ENCODE measurements around the gene CCDC30. TPM values are rescaled to one million over a fixed set of nuclear protein-coding genes. Genes with fewer than 3 reads are reported as not detected.

The CCDC30 gene
- 10 to 100 TPM in 4 of 8 experiments, 1 to 10 TPM in 4; 1.7 to 33.4 (median 10.9) TPM for total RNA-seq

DNA sequence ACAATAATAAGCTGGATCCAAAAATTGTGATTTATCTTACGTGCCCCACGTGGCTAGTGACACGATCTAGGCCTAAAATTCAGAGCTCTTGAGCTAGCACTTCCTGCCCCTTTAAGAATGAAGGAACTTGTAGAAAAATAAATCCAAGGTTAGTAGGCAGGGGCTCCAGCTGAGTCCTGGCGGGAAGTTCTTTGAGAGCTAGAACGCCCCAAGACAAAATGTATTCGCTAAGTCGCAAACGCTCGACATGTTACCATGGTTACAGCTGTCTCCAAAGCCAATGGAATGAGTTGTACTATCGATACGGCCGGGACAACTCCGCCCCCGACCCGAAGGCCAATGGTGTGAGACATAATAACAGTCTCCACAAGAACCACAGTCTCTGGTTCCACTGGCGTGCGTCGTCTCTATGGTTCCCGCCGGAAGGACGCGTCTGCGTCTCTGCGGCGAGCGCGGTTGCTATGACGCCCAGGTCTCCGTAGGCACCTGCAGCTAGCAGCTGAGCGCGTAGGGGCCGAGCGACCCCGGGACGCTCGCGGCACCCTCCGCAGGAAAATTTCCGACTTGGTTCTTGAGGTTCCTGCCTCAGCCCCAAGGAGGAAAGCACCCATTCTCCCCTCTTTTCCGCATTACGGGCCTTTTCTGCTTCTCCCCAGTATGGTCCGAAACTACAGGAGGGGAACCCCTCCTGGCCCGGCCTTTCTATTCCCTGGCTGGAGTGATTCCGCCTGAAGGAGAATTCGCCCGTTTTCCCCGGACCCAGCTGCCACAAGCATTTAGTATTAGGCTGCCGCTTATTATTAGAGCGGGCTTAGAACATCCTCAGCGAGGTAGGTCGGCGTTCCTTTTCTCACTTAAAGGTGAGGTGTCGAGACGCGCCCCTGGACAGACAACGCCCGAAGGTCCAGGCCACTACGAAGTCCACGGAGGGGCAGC, at the start of gene CCDC30:
TSS of gene CCDC30 (plus strand) at position 459 of the 936 bp plus-strand sequence. CDS start 17,266 bp downstream, outside the sequence.
- Histone ChIP-seq H3K4me1 (replicated peaks in 1 of 2) (peaks cover 12 to 16% of the 10 kb centered on the region in 2 donors), H3K27ac (peak within 1 kb of the TSS; percentile 0 to 50), H3K4me3 (peak within 1 kb of the TSS; percentile 53 to 72 (median 63))
- peak; percentile 98 to 100 (median 99) for ATAC-seq (replicated peaks in 6 of 8)
- WGBS, 10 experiments = 0 to 20% (median 3%) methylated on average over 2 to 48 of the region's 59 CpGs; no CpG with 5 or more reads in 1 of the 10 experiments
- in situ Hi-C loops (cut with MboI; ENCODE audit: low pct_unique_long_range_greater_than_20kb in 2 of 9, low sequenced_read_pairs in 9 of 9, unreplicated experiment in 9 of 9) = no loop called here

DNA sequence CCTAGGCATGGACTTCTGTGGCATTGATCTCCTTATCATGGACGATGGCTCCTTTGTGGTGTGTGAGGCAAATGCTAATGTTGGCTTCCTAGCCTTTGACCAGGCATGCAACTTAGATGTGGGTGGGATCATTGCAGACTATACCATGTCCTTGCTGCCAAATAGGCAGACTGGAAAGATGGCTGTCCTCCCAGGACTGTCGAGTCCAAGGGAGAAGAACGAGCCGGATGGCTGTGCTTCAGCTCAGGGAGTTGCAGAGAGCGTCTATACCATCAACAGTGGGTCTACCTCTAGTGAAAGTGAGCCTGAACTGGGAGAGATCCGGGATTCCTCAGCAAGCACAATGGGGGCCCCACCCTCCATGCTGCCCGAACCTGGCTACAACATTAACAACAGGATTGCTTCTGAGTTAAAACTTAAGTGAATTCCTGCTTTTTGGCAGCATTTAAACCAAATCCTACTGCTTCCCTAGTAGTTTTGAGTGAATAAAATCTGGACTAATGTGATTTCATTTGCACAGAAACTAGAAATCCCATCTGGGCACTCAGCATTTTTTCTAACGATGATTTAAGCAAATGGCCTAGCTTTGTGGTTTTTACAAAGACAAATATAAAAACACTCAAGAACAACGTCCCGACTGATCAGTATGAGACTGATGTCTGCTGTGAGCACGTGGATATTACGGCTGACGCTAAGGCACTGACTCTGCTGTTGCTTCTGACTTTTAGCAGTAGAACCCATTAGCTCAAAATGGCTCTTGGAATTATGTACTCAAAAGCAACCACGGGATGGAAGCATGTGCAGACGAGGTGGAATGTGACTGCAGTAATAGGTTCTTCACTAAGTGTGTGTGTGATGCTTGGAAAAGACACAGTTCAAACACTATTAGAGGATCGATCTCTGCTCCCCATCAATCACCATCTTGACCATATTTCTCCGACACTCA, 48.3 kb upstream of the CCDC30 start:
- Histone ChIP-seq H3K4me1 (replicated peaks in 1 of 2) (peaks cover 0 to 28% of the 10 kb centered on the region in 2 donors), H3K27ac (peak overlapping the region in 1 of 2 donors; percentile 57), H3K4me3 (no peak overlapping the region)
- ATAC-seq (replicated peaks in 6 of 8) = peak in 5 of 8 experiments; percentile 49 to 70 (median 53)
- in situ Hi-C loops (cut with MboI; ENCODE audit: low pct_unique_long_range_greater_than_20kb in 2 of 9, low sequenced_read_pairs in 9 of 9, unreplicated experiment in 9 of 9) = no loop called here
- WGBS, 10 experiments = 23 to 87% (median 84%) methylated on average over 2 to 17 of the region's 17 CpGs; no CpG with 5 or more reads in 1 of the 10 experiments

DNA sequence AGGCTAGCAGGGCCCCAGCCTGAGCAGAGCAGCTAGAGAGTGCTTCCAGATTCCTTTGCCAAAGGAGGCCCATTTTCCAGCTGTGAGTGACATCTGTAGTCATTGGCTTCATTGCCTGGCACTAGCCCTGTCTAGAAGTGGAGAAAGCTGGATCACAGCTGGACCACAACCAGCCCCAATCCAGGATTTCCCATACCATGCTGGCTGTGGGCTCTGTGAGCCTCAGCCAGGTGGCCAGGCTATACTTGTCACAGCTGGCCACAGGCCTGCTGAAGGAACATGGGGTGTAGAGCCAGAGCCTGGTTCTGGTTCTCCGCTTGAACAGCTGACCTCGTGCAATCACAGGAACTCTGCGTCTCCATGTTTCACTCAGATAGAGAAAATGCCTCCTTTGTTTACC, 45.9 kb upstream of the CCDC30 start:
- no peak for ATAC-seq (replicated peaks in 6 of 8)
- peaks cover 16 to 51% of the 10 kb centered on the region in 2 donors for H3K4me1 ChIP-seq (replicated peaks in 1 of 2)

DNA sequence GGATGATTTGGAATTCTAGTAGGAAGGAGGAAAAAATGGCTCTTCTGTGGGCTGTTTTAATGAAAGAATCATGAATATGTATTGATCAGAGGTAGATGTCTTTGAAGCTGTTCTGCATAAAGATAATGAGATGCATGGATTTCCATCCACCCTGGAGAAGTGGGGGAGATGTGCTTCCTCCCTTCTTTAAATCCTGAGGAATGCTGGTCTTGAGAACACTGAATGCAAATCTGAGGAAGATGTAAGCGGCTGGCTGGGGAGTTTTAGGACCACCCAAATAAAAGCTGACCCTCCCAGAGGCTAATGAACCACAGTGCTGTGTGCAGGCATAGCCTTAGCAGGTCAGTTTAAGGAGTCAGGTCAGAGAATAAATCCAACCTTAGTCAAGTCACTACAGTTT, 44.6 kb upstream of the CCDC30 start:
- Histone ChIP-seq H3K4me3 (no peak overlapping the region), H3K4me1 (replicated peaks in 1 of 2) (peaks cover 27 to 64% of the 10 kb centered on the region in 2 donors), H3K27ac (no peak overlapping the region)
- WGBS, 10 experiments = 0 to 100% (median 67%) methylated on average over 1 of the region's 1 CpG; no CpG with 5 or more reads in 3 of the 10 experiments
- peak in 1 of 8 experiments; percentile 32 for ATAC-seq (replicated peaks in 6 of 8)
- in situ Hi-C loops (cut with MboI; ENCODE audit: low pct_unique_long_range_greater_than_20kb in 2 of 9, low sequenced_read_pairs in 9 of 9, unreplicated experiment in 9 of 9) = no loop called here

More for the DNA sequence above, 45.9 kb upstream of the CCDC30 start:
- Histone ChIP-seq H3K27ac (no peak overlapping the region), H3K4me3 (no peak overlapping the region)
- in situ Hi-C loops (cut with MboI; ENCODE audit: low pct_unique_long_range_greater_than_20kb in 2 of 9, low sequenced_read_pairs in 9 of 9, unreplicated experiment in 9 of 9) = no loop called here
- WGBS, 10 experiments = 64 to 84% methylated on average over 3 of the region's 3 CpGs; no CpG with 5 or more reads in 8 of the 10 experiments

DNA sequence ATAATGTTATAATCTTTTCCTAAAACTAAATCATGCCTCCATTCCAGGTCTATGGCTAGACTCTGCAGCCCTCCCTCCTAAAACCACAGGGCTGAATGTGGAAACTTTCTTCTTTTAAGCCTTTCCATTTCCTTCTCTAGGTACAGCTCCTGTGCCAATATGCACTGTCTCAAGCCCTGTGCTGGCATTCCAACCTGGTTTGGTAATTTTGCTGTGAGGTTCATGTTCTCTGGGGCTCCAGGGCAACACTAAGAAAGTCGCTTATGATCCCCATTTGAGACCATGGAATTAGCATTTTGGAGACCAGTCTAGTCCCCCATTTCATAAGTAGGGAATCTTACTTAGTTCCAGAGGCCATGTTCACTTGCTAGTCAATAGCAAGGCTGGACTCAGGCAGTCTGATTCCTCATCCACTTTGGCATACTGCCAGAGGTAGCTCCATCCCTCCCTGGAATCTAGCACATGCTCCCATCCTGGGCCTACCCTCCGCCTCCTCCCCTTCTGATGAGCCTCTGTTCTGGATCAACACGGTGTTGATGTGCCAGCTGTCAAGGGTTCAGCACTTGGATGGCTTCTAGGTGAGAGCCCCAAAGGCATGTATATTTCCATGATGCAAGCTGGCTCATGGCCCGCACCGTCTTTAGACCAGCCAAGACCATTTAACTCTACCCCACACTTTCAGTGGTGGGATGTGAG, 43.8 kb upstream of the CCDC30 start:
- ATAC-seq (replicated peaks in 6 of 8) = no peak
- Histone ChIP-seq H3K4me3 (no peak overlapping the region), H3K4me1 (replicated peaks in 1 of 2) (peaks cover 27 to 70% of the 10 kb centered on the region in 2 donors), H3K27ac (no peak overlapping the region)
- WGBS, 10 experiments = 31 to 100% (median 93%) methylated on average over 1 to 5 of the region's 5 CpGs; no CpG with 5 or more reads in 4 of the 10 experiments
- in situ Hi-C loops (cut with MboI; ENCODE audit: low pct_unique_long_range_greater_than_20kb in 2 of 9, low sequenced_read_pairs in 9 of 9, unreplicated experiment in 9 of 9) = no loop called here

DNA sequence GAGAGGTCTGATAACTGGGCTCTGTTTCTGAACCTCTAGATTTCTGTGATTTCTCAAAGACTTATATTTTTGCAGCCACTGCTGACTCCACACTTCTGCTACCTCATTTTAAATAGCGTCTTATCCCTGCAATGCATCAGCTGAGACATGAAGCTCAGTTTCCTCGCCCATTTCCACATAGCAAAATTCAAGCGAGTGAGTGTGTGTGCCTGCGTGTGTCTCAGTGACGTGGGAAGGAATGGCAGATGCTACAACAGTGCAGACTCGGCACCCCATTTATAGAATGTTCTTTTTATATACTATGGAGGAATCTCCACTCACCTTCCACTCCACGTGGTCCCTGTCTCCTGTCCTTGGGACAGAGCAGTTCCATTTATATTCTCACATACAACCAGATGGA, 43.0 kb upstream of the CCDC30 start:
- in situ Hi-C loops (cut with MboI; ENCODE audit: low pct_unique_long_range_greater_than_20kb in 2 of 9, low sequenced_read_pairs in 9 of 9, unreplicated experiment in 9 of 9) = no loop called here
- Histone ChIP-seq H3K4me3 (no peak overlapping the region), H3K27ac (peak overlapping the region in 1 of 2 donors; percentile 75), H3K4me1 (replicated peaks in 1 of 2) (peaks cover 27 to 66% of the 10 kb centered on the region in 2 donors)
- WGBS, 10 experiments = 21 to 90% (median 82%) methylated on average over 1 to 6 of the region's 7 CpGs; no CpG with 5 or more reads in 2 of the 10 experiments
- no peak for ATAC-seq (replicated peaks in 6 of 8)

DNA sequence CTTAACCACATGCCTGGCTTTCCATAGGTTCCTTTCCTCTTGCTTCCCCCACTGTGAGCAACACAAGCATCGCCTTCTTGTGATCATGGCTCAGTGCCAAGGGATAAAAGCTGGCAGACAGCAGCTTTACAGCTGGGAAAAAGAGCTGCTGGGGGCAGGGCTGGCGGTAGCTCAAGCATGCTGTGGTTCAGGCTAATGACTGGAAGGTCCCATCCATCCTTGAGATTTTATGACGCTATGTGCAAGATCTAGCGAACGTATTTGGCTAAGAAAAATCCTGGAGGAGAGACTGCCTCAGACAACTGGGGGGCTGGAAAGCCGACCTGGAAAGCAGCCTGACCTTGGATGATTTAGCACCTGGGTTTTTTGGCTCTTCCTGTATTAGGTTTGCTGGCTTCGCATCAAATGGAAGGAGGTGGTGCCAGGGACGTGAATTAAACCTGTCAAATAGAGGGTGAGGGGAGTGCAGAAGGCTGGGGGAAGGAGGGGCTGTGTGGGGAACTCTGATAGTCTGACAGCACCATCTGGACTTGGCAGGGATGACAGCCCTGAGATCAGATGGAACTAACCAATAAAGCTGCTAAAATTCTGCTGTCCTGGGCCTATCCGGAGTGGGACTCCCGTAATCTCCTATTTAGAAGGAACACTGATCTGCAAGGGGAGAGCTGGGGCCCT, 42.0 kb upstream of the CCDC30 start:
- in situ Hi-C loops (cut with MboI; ENCODE audit: low pct_unique_long_range_greater_than_20kb in 2 of 9, low sequenced_read_pairs in 9 of 9, unreplicated experiment in 9 of 9) = no loop called here
- ATAC-seq (replicated peaks in 6 of 8) = peak; percentile 41 to 89 (median 78)
- H3K4me3 ChIP-seq = no peak overlapping the region
- WGBS, 10 experiments = 0 to 48% (median 21%) methylated on average over 1 to 8 of the region's 10 CpGs; no CpG with 5 or more reads in 2 of the 10 experiments
- peak overlapping the region; percentile 58 to 75 for H3K27ac ChIP-seq
- H3K4me1 ChIP-seq (replicated peaks in 1 of 2) = peaks cover 27 to 60% of the 10 kb centered on the region in 2 donors

DNA sequence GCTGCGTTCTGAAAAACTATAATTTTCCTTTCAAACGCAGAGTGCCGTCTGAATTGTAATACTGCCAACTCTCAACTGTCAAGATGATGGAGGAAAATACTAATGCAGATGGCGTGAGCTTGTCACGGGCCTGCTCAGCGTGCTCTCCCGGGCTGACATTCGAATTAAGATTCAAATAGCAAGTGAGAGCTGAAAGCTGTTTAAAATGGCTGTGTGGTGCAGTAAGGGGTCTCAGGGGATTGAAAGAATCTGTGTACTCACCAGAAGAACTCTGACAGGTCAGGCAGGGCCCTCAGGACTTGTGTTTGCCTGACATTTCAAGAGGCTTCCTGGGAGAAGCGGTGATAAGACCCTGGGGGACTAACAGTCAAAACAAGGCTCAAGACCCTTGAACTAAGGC, 40.3 kb upstream of the CCDC30 start:
- WGBS, 10 experiments = 20 to 62% (median 39%) methylated on average over 2 to 9 of the region's 9 CpGs
- in situ Hi-C loops (cut with MboI; ENCODE audit: low pct_unique_long_range_greater_than_20kb in 2 of 9, low sequenced_read_pairs in 9 of 9, unreplicated experiment in 9 of 9) = no loop called here
- peak overlapping the region; percentile 13 to 22 for H3K27ac ChIP-seq
- peaks cover 27 to 55% of the 10 kb centered on the region in 2 donors for H3K4me1 ChIP-seq (replicated peaks in 1 of 2)
- no peak overlapping the region for H3K4me3 ChIP-seq
- peak in 5 of 8 experiments; percentile 4 to 79 (median 62) for ATAC-seq (replicated peaks in 6 of 8)

DNA sequence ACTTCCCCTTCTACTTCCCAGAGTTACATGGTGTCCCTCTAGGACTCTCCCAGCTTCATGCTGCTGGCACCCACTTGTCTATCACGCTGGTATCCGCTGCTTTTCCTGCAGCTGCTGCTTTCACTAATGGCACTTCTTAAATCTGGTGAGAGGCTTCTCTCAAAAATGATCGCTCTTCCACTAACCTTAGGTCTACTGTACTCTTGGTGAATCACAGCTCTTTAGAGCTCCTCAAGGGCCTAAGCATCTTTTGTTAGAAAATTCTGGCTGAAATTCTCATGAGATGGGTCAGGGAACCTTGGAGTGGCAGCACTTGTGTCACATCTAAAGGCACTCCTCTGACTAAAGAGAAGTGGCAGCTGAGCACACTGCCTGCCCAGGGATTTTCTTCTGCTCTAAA, 39.4 kb upstream of the CCDC30 start:
- no peak overlapping the region for H3K4me3 ChIP-seq
- H3K4me1 ChIP-seq (replicated peaks in 1 of 2) = peaks cover 27 to 54% of the 10 kb centered on the region in 2 donors
- 33 to 100% (median 83%) methylated on average over 1 to 3 of the region's 3 CpGs; no CpG with 5 or more reads in 2 of the 10 experiments for WGBS, 10 experiments
- ATAC-seq (replicated peaks in 6 of 8) = no peak
- in situ Hi-C loops (cut with MboI; ENCODE audit: low pct_unique_long_range_greater_than_20kb in 2 of 9, low sequenced_read_pairs in 9 of 9, unreplicated experiment in 9 of 9) = no loop called here
- H3K27ac ChIP-seq = peak overlapping the region in 1 of 2 donors; percentile 28

DNA sequence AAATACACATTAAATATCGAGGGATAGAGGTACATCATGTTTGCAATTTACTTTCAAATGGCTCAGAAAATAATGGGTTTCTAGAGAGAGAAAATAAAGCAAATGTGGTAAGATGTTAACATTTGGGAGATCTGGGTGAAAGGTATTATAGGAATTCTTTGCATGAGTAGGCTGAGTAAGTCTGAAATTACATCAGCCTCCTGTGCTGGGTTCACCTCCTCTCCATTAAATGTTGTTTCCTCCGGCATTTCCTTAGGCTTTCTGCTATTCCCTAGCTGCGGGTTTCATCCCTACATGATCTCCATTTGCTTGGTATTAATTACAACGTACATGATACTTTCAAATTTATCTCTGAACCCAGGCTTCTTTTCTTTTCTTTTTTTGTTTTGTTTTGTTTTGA, 38.9 kb upstream of the CCDC30 start:
- peaks cover 27 to 53% of the 10 kb centered on the region in 2 donors for H3K4me1 ChIP-seq (replicated peaks in 1 of 2)
- in situ Hi-C loops (cut with MboI; ENCODE audit: low pct_unique_long_range_greater_than_20kb in 2 of 9, low sequenced_read_pairs in 9 of 9, unreplicated experiment in 9 of 9) = no loop called here
- 17 to 95% (median 82%) methylated on average over 1 to 4 of the region's 4 CpGs; no CpG with 5 or more reads in 1 of the 10 experiments for WGBS, 10 experiments
- no peak overlapping the region for H3K4me3 ChIP-seq
- H3K27ac ChIP-seq = no peak overlapping the region
- ATAC-seq (replicated peaks in 6 of 8) = no peak

DNA sequence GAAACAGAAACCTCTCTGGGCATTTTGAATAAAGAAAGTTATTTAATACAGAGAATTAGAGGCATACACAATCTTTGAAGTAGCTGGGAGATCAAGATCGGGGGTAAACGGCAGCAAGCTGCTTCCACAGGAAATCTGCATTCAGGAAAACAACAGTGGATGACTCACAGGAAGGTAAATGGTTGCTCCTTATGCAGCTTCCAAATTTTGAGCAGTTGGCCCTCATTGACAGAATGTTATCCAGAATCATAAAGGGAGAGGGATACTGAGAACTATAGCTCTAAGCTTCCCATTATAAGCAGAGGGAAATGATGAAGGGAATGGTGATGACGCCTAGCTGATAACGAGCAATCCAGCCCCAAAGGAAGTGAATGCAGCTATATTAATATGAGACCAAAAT, 35.8 kb upstream of the CCDC30 start:
- no peak for ATAC-seq (replicated peaks in 6 of 8)

More for the DNA sequence above, 35.8 kb upstream of the CCDC30 start:
- 0 to 100% (median 81%) methylated on average over 1 to 4 of the region's 4 CpGs; no CpG with 5 or more reads in 2 of the 10 experiments for WGBS, 10 experiments
- in situ Hi-C loops (cut with MboI; ENCODE audit: low pct_unique_long_range_greater_than_20kb in 2 of 9, low sequenced_read_pairs in 9 of 9, unreplicated experiment in 9 of 9) = loop anchor here in 1 of 9 experiments (25.0 kb wide), 1 partner anchor 90 kb away; the partner anchor contains the start of gene FOXJ3
- no peak overlapping the region for H3K4me3 ChIP-seq
- H3K4me1 ChIP-seq (replicated peaks in 1 of 2) = peaks cover 15 to 46% of the 10 kb centered on the region in 2 donors
- H3K27ac ChIP-seq = no peak overlapping the region

Measured in motor neuron (in vitro differentiated cells).